ENCODE measurements around the gene WNT3A.

GRCh38 chr1:228068359-228068758 lies 61.6 kb downstream of the WNT3A start:
- TF ChIP-seq, protein P1, sequence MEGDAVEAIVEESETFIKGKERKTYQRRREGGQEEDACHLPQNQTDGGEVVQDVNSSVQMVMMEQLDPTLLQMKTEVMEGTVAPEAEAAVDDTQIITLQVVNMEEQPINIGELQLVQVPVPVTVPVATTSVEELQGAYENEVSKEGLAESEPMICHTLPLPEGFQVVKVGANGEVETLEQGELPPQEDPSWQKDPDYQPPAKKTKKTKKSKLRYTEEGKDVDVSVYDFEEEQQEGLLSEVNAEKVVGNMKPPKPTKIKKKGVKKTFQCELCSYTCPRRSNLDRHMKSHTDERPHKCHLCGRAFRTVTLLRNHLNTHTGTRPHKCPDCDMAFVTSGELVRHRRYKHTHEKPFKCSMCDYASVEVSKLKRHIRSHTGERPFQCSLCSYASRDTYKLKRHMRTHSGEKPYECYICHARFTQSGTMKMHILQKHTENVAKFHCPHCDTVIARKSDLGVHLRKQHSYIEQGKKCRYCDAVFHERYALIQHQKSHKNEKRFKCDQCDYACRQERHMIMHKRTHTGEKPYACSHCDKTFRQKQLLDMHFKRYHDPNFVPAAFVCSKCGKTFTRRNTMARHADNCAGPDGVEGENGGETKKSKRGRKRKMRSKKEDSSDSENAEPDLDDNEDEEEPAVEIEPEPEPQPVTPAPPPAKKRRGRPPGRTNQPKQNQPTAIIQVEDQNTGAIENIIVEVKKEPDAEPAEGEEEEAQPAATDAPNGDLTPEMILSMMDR (IDR thresholded peaks at IDR 0.05) = no peak
- no peak for TF ChIP-seq EP300 (IDR thresholded peaks at IDR 0.05)
